ENCODE results near the gene EFHD2.

DNA sequence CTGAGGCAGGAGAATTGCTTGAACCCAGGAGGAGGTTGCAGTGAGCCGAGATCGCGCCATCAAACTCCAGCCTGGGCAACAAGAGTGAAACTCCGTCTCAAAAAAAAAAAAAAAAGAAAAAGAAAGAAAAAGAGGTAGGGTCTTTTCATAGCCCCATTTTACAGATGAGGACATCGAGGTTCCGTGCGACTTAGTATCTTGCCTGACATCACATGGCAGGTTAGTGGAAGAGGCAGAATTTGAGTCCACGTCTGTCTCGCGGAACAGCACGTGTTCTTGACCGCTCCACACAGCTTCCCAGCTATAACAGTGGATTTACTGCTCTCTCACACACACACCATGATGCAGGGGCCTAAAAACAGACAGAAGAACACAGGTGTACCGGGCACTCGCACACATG is 29.6 kb downstream of the EFHD2 start:
- TF ChIP-seq POLR2A (IDR thresholded peaks at IDR 0.05; ENCODE audit: extremely low read depth, insufficient read length): no peak
- TF ChIP-seq, protein P1, sequence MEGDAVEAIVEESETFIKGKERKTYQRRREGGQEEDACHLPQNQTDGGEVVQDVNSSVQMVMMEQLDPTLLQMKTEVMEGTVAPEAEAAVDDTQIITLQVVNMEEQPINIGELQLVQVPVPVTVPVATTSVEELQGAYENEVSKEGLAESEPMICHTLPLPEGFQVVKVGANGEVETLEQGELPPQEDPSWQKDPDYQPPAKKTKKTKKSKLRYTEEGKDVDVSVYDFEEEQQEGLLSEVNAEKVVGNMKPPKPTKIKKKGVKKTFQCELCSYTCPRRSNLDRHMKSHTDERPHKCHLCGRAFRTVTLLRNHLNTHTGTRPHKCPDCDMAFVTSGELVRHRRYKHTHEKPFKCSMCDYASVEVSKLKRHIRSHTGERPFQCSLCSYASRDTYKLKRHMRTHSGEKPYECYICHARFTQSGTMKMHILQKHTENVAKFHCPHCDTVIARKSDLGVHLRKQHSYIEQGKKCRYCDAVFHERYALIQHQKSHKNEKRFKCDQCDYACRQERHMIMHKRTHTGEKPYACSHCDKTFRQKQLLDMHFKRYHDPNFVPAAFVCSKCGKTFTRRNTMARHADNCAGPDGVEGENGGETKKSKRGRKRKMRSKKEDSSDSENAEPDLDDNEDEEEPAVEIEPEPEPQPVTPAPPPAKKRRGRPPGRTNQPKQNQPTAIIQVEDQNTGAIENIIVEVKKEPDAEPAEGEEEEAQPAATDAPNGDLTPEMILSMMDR (IDR thresholded peaks at IDR 0.05; ENCODE audit: low read depth, low read length): no peak
